GM21381 (cell line): Measurements from ENCODE around the gene PTPRF.

Experiments
- ATAC-seq: cut with Tn5 transposase; IDR thresholded peaks from one replicate; pipeline ENCODE4 v1.9.1; 2021; ENCODE audit warnings: mild to moderate bottlenecking, moderate library complexity; ENCODE audit not compliant: unreplicated experiment

Gene PTPRF

DNA sequence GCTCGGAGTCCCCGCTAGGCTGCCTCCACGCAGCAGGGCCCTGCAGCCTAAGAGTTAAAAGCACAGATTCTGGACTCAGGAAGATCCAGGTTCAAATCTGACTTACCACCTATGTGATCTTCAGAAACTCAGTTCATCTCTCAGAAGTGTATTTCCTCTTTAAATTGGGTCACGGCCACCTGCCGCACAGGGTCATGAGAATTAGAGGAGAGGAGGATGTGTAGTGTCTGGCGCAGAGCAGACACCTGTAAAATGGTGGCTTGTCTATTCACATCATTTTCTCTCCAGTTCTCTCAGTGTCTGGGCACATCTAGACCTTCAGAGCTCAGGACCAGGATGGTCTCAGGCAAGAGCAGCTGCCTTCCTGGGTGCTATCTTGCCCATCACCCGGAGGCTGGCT, 45.8 kb downstream of the PTPRF start:
- no peak for ATAC-seq

- ATAC-seq: no peak
Observed at GRCh38 chr1:43577655-43578542, 47.2 kb downstream of the PTPRF start.

- no peak for ATAC-seq
Observed at GRCh38 chr1:43580039-43580438, 49.4 kb downstream of the PTPRF start.

DNA sequence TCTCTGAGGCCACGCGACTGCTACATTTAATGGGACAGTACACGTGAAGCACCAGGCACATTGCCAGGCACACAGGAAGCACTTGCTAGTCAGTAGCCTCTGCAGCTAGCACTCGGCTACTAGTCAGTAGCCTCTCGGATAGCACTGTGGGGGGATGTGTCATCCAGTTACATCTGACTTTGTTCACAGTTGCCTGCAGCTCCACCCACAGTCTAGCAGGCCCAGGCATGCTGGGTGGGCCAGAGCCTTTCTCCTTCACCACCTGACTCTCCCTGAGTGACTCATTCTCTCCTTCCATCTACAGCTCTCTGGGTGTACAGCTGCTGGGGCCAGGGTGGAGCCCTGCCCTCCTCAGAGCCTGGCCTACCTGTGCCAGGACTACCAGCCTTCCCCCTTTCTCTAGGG, 51.5 kb downstream of the PTPRF start:
- no peak for ATAC-seq

DNA sequence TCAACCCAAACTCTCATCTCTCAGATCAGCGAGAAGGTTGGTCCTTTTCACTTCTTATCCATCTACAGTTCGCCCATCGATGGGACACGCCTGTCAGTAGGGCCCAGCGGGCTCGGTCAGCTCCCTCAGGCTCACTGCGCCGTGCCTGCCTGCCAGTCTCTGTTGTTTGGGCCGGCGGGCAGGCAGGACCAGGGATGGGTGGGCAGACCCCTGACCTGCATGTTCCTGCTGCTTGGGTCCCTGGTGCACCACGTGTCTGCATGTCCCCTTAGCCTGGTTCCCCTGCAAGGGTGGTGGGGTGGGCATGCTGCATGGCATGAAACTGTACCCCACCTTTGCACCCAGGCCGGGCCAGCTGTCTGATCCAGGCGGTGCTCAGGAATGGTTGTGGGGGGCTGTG, 52.4 kb downstream of the PTPRF start:
- ATAC-seq: no peak

- ATAC-seq: no peak
Observed at GRCh38 chr1:43584204-43584603, 53.5 kb downstream of the PTPRF start.

DNA sequence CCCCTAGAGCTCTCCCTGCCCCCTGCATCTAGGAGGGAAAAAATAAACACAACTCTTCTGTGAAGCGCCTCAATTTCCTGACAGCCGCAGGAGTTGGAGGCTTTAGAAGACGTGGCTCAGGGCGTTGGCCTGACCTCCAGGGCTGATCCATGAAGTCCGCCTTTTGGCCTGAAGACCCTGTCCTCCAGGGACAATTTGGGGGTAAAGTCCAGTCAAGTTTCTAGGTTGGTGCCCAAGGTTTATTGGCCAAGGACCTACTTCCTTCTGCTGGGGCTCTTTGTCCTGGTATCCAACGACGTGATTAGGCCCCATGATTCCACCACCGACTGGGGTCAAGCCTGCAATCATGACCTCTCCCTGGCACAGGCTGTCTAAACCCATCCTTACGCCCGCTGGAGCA, 54.9 kb downstream of the PTPRF start:
- ATAC-seq: no peak

DNA sequence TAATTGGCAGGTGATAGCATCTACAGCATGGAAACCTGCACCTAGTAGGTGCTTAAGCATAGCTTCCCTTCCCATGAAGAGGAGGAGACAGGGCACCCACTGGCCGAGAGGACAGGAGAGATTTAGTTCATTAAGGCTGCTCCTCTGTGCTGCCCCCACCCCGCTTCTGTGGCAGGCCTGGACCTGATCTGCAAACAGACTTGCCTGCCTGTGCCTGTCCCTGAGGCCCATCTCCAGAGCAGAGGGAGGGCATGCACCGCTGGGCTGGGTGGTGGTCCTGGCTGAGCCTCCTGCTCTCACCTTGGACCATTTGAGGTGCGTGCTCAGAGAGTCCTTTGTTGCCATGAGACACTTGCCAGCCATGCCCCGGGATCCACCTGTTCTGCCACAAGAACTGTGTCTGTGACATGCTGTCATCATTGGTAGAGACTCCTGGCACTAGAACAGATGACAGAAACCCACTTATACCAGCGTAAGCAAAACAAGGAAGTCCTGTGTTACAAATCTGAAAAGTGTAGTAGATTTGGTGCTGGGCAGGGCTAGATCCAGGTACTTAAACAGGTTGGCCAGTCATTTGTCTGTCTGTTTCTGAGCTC, 55.6 kb downstream of the PTPRF start:
- ATAC-seq: no peak

DNA sequence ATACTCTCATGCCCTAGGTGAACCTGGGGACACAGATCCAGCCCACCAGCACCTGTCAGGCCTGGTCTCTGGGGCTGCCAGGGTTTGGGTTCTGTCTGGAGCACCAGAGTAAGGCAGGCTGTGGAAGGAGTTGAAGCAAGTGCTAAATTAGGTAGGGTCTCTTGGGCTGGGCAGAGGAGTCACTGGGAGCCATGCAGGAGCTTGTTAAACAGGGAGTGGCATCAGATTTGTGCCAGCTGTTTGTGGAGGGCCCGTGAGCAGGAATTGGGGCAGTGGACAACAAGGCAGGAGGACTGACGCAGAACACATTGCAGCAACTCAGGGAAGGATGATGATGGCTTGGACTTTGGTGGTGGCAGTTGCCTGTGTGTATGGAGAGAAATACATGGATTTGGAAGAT, 56.3 kb downstream of the PTPRF start:
- ATAC-seq: no peak

DNA sequence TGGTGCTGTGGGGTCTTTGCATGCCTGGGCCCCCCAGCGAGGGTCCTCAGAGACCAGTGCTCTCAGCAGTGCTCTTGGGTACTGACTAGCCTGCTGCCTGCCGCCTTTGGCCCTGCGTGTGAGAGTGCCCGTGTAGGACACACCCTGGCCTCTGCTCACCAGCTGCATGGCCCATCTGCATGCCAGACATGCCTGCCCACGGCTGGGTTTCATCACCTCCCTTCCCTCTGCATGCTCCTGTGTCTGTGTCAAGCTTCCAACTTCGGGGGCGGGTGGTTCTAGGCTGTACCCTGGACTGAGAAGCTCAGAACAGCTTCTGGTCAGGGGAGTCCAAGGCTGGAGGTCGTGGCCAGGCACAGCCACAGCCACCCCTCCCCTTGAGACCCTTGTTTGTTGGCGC, 56.9 kb downstream of the PTPRF start:
- ATAC-seq: no peak

- ATAC-seq: no peak
Observed at GRCh38 chr1:43588592-43588991, 57.9 kb downstream of the PTPRF start.

DNA sequence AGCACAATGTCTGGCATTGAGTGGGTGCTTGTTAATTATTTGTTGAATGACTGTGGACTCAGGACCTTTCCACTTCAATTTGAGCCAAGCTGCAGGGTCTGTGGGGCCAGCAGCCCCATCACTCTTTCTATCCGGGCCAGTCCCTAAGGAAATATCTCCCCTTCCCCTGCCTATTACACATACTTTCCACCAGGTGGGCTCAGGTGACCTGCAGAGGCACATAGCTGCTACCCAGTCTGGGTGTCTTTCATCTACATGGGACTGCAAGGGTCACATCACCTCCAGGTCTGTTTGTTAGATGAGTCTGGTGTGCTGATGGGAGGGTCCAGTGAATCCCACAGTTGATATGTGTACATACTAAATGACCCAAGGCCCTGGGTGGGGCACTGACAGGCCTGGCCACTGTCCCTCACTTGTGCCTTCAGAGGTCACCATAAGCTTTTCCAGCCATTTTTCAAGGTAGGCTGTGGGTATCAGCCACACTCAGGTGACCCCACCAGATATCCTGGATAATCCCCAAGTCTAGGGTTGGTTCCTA, 59.8 kb downstream of the PTPRF start:
- no peak for ATAC-seq

DNA sequence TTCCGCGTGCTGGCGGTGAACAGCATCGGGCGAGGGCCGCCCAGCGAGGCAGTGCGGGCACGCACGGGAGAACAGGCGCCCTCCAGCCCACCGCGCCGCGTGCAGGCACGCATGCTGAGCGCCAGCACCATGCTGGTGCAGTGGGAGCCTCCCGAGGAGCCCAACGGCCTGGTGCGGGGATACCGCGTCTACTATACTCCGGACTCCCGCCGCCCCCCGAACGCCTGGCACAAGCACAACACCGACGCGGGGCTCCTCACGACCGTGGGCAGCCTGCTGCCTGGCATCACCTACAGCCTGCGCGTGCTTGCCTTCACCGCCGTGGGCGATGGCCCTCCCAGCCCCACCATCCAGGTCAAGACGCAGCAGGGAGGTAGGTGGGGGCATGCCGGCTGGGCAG, 60.5 kb downstream of the PTPRF start:
- ATAC-seq: no peak

GRCh38 chr1:43592051-43592665, 61.5 kb downstream of the PTPRF start:
- ATAC-seq: no peak

GRCh38 chr1:43592974-43593683, 62.4 kb downstream of the PTPRF start:
- ATAC-seq: no peak

- ATAC-seq: no peak
Observed at GRCh38 chr1:43596579-43596978, 65.9 kb downstream of the PTPRF start.

DNA sequence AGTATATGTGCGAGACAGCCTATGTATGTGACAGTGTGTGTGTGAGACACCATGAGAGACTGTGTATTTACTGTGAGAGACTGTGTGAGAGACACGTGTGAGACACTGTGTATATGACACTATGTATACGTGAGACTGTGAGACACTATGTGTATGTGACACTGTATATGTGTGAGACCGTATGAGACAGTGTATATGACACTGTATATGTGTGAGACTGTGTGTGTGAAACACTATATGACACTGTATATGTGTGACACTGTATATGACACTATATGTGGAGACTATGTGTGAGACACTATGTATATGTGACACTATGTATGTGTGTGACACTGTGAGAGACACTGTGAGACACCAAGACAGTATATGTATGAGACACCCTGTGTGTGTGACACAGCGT, 66.3 kb downstream of the PTPRF start:
- ATAC-seq: no peak

DNA sequence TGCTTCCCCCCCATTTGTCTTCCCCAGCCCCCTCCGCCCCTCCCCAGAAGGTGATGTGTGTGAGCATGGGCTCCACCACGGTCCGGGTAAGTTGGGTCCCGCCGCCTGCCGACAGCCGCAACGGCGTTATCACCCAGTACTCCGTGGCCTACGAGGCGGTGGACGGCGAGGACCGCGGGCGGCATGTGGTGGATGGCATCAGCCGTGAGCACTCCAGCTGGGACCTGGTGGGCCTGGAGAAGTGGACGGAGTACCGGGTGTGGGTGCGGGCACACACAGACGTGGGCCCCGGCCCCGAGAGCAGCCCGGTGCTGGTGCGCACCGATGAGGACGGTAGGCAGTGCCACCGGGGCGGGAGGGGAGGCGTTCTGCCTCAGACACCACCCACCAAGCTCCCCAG, 67.0 kb downstream of the PTPRF start:
- no peak for ATAC-seq

DNA sequence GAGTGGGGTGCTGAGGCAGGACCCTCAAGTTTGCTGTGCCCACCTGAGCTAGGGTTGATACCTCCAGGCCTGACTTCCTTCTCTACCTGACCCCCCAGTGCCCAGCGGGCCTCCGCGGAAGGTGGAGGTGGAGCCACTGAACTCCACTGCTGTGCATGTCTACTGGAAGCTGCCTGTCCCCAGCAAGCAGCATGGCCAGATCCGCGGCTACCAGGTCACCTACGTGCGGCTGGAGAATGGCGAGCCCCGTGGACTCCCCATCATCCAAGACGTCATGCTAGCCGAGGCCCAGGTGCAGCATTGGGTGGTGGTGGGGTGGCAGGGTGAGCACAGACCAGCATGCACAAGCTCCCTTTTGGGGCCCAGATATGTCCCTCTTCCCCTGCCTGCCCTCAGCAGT, 67.9 kb downstream of the PTPRF start:
- ATAC-seq: no peak

- ATAC-seq: no peak
Observed at GRCh38 chr1:43600033-43601020, 69.6 kb downstream of the PTPRF start.
